Ovary (tissue), 3 donors: ENCODE data around the gene RGS12.

Experiments used
- EP300 ChIP-seq: sonication (generic); formaldehyde crosslinking; IDR thresholded peaks from one replicate; pipeline ENCODE4 v1.6.1; 2017; ENCODE audit warnings: antibody characterized with exemption
- TF ChIP-seq, protein P1 (sequence below), 3 donors: fragments of 450-650 bp in 2 of 3; fragments of 200-600 bp in 1 of 3; IDR thresholded peaks; one replicate each; pipeline versions ENCODE4 v1.5.1 to v1.8.0; 2016 to 2022; ENCODE audit warnings: antibody characterized with exemption in 3 of 3, mild to moderate bottlenecking in 1 of 3
- donor health status: DM: no; HTN: no; CAD: no.

DNA sequence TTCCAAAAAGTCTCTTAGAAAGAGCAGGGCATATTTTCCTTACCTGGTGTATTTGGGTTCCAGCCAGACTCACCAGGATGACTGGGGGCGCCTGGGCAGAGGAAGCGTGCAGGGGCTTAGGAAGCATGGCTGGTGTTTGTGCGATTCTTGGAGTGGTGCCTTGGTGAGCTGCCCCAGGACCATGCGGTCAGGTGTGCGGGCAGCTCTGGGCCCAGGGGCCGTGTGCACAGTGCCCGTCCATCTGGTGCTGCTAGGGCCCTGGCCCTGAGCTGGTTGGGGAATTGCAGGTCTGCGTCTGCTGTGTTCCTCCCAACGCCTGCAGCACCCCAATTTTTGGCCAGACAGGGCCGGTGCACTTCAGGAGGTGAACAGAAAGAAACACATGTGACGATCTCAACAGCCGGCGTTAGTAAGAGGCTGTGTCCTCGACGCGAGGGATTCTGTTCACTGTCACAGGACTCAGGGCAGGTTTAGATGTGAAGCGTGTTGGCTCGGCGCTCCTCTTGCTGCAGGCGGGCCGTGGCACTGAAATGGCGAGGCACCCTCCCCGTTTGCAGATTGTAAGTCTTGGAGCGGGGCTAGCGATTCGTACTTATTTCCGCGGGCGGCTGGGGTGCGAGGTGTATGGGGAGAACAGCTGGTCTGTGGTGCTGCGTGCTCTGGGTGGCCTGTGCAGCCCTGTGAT, 15.2 kb downstream of the RGS12 start:
- TF ChIP-seq, protein P1, sequence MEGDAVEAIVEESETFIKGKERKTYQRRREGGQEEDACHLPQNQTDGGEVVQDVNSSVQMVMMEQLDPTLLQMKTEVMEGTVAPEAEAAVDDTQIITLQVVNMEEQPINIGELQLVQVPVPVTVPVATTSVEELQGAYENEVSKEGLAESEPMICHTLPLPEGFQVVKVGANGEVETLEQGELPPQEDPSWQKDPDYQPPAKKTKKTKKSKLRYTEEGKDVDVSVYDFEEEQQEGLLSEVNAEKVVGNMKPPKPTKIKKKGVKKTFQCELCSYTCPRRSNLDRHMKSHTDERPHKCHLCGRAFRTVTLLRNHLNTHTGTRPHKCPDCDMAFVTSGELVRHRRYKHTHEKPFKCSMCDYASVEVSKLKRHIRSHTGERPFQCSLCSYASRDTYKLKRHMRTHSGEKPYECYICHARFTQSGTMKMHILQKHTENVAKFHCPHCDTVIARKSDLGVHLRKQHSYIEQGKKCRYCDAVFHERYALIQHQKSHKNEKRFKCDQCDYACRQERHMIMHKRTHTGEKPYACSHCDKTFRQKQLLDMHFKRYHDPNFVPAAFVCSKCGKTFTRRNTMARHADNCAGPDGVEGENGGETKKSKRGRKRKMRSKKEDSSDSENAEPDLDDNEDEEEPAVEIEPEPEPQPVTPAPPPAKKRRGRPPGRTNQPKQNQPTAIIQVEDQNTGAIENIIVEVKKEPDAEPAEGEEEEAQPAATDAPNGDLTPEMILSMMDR (IDR thresholded peaks at IDR 0.05) = no peak
- TF ChIP-seq EP300 = no peak
